HL-60 (cell line): ENCODE results near the gene TPRN.

ENCODE experiments used
- DNase-seq, 2 experiments: peaks; one replicate each; pipeline ENCODE4 v3.0.0-alpha.2; 2010 to 2020; ENCODE audit warnings: low read depth in 1 of 2, low spot score in 1 of 2
- H3K27ac ChIP-seq: fragments of 250-450 bp; sonication (Bioruptor Pico); replicated peaks from 2 replicates; pipeline ENCODE4 v1.5.1; 2020; ENCODE audit warnings: mild to moderate bottlenecking, moderate library complexity
- H3K27me3 ChIP-seq: fragments of 250-450 bp; sonication (Bioruptor Pico); 2 replicates; pipeline ENCODE4 v1.5.1; 2021; ENCODE audit warnings: mild to moderate bottlenecking, moderate library complexity; ENCODE audit not compliant: insufficient read depth, poor library complexity, severe bottlenecking
- H3K4me3 ChIP-seq: replicated peaks from 2 replicates; pipeline ENCODE4 v1.5.1; 2011; ENCODE audit warnings: mild to moderate bottlenecking, control low read depth, low read length; ENCODE audit not compliant: insufficient read depth
- GABPA ChIP-seq: IDR thresholded peaks from 2 replicates; pipeline ENCODE4 v1.6.1; 2012; ENCODE audit warnings: low read depth
- POLR2AphosphoS5 ChIP-seq: IDR thresholded peaks from 2 replicates; pipeline ENCODE4 v1.6.1; 2012; ENCODE audit warnings: low read depth
- SPI1 ChIP-seq: IDR thresholded peaks from 2 replicates; pipeline ENCODE4 v1.6.1; 2012; ENCODE audit warnings: low read depth, mild to moderate bottlenecking, borderline replicate concordance
- TF ChIP-seq, protein P1 (sequence below): IDR thresholded peaks from one replicate; pipeline ENCODE4 v1.5.1; 2011; ENCODE audit warnings: low read length, control low read depth, inconsistent platforms; ENCODE audit not compliant: insufficient read depth
- TF ChIP-seq, protein P2 (sequence below): IDR thresholded peaks from 2 replicates; pipeline ENCODE4 v1.6.1; 2012; ENCODE audit warnings: low read depth; ENCODE audit not compliant: insufficient replicate concordance

The TPRN gene

DNA sequence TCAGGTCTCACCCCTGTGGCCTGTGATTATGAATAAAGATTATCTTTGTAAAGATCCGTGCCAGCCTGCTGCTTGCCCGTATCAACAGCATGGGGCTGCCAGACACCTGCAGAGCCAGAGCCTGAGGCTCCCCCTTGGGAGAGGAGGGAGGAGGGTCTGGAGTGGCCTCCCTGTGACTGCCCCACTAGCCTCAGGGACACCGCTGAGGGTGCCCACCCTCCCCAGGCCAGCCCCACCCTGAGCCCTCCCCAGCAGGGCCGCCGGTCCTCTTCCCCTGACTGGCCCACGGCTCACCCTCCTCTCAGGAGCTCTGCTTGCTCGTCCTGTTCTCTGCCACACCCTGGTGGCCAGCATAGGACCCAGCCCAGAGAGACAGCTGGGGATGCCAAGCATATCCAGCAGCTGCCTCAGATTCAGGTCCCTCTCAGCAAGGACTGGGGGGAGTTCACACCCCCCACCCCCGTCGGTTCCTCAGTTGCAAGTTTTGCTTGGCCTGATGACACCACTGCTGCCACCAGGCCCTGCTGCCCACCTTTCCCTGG lies 10.2 kb downstream of the TPRN start:
- Histone ChIP-seq H3K27ac (peak overlapping the region; percentile 73; the same call in 1 of the 2 replicates), H3K27me3 (no peaks in the 10 kb centered on the region), H3K4me3 (no peak overlapping the region)
- DNase-seq = no peak
- TF ChIP-seq GABPA (no peak), POLR2AphosphoS5 (no peak), SPI1 (no peak)
- TF ChIP-seq, protein P1, sequence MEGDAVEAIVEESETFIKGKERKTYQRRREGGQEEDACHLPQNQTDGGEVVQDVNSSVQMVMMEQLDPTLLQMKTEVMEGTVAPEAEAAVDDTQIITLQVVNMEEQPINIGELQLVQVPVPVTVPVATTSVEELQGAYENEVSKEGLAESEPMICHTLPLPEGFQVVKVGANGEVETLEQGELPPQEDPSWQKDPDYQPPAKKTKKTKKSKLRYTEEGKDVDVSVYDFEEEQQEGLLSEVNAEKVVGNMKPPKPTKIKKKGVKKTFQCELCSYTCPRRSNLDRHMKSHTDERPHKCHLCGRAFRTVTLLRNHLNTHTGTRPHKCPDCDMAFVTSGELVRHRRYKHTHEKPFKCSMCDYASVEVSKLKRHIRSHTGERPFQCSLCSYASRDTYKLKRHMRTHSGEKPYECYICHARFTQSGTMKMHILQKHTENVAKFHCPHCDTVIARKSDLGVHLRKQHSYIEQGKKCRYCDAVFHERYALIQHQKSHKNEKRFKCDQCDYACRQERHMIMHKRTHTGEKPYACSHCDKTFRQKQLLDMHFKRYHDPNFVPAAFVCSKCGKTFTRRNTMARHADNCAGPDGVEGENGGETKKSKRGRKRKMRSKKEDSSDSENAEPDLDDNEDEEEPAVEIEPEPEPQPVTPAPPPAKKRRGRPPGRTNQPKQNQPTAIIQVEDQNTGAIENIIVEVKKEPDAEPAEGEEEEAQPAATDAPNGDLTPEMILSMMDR = no peak
- TF ChIP-seq, protein P2, sequence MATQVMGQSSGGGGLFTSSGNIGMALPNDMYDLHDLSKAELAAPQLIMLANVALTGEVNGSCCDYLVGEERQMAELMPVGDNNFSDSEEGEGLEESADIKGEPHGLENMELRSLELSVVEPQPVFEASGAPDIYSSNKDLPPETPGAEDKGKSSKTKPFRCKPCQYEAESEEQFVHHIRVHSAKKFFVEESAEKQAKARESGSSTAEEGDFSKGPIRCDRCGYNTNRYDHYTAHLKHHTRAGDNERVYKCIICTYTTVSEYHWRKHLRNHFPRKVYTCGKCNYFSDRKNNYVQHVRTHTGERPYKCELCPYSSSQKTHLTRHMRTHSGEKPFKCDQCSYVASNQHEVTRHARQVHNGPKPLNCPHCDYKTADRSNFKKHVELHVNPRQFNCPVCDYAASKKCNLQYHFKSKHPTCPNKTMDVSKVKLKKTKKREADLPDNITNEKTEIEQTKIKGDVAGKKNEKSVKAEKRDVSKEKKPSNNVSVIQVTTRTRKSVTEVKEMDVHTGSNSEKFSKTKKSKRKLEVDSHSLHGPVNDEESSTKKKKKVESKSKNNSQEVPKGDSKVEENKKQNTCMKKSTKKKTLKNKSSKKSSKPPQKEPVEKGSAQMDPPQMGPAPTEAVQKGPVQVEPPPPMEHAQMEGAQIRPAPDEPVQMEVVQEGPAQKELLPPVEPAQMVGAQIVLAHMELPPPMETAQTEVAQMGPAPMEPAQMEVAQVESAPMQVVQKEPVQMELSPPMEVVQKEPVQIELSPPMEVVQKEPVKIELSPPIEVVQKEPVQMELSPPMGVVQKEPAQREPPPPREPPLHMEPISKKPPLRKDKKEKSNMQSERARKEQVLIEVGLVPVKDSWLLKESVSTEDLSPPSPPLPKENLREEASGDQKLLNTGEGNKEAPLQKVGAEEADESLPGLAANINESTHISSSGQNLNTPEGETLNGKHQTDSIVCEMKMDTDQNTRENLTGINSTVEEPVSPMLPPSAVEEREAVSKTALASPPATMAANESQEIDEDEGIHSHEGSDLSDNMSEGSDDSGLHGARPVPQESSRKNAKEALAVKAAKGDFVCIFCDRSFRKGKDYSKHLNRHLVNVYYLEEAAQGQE = no peak

DNA sequence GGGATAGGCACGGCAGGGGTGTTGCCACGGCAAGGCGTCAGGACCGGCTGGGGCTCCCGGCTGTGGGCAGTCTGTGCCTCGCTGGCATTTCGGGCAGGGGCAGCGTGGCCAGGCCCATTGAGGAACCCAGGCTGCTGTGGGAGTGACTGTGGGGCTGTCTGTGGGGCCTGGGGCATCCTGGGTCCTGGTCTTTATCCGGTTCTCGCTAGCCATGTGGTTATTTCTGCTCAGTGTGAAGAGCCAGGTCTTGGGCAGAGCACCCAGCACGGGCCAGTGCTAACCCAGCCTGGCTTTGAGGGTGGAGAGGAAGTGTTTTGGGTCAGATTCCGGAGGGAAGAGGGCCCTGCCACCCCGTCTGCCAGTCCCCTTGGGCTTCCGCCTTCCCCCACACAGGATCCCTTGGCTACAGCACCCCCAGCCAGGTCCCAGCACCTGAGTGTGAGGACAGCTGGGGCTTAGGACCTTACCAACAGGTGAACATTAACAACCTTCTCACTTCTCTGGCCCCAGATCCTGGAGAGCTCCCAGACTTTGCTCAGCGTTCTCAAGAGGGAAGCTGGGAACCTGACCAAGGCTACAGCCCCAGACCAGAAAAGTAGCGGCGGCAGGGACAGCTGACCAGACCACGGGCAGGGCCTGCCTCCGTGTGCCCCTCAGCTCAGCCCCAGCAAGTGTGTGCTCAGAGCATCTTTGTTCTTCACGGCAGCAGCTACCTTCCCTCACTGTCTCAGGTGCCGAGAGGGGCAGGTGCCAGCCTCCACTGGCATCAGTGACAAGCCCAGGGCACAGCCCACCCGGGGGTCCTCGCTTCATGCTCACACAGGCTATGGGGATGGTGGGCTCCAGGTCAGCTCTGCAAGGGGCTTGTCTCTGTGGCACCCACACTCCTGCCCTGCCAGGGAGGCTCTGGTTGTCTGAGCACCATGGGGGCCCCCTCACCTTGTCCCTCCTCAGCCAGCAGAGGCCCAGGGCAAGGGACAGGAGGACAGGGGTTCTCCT lies 10.9 kb downstream of the TPRN start:
- H3K4me3 ChIP-seq = peak overlapping the region; percentile 99
- peak overlapping the region; percentile 73 for H3K27ac ChIP-seq
- H3K27me3 ChIP-seq = no peaks in the 10 kb centered on the region
- DNase-seq = no peak
- TF ChIP-seq, protein P1 = no peak
- no peak for TF ChIP-seq POLR2AphosphoS5
- TF ChIP-seq, protein P2 = no peak
- no peak for TF ChIP-seq GABPA

DNA sequence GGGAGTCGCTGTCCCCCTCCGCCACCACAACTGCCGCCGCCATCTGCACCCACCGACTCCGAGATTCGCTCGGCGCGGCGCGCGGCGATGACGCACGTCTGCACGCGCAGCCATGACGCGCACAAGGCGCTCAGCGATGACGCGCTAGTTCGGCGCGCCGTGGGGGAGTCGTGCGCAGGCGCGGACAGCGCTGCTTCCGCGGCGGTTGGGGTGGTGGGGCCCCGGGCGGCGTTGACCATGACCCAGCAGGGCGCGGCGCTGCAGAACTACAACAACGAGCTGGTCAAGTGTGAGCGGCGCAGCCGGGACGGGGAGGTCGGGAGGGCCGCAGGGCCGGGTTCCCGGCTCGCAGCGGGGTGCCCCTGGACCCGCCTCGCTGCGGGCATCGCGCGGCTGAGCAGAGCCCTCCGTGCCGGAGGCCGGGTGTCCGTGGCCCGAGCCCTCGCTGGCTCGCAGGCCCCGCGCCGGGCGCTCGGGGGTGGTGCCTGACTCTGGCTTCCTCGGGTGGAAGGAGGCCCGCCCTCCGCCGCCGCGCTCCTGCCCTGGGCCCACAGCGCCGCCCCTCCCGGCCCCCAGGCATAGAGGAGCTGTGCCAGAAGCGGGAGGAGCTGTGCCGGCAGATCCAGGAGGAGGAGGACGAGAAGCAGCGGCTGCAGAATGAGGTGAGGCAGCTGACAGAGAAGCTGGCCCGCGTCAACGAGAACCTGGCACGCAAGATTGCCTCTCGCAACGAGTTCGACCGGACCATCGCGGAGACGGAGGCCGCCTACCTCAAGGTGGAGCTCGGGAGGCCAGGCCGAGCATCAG lies 11.8 kb downstream of the TPRN start, which contains the start of the genes ANAPC2 and SSNA1:
Gene ANAPC2, minus strand, starts transcription at position 71 of the 807 bp plus-strand sequence. Its CDS starts 28 bp downstream, at position 43.
Gene SSNA1, plus strand, starts transcription at position 187 of the 807 bp plus-strand sequence. Its CDS starts 51 bp downstream, at position 238.
- TF ChIP-seq GABPA = no peak; the same call in 1 of the 2 replicates
- peak; percentile 91 for TF ChIP-seq POLR2AphosphoS5
- Histone ChIP-seq H3K27me3 (no peaks in the 10 kb centered on the region), H3K27ac (peak within 1 kb of the TSS; percentile 73), H3K4me3 (peak within 1 kb of the TSS; percentile 99)
- DNase-seq = peak; percentile 90 to 93
